Panc1 (cell line): ENCODE data around the gene ITGB6.

Experiments used
- CTCF ChIP-seq: fragments of 450-650 bp; IDR thresholded peaks from 2 replicates; pipeline ENCODE4 v1.5.1; 2017; ENCODE audit warnings: mild to moderate bottlenecking
- REST ChIP-seq, 2 experiments: IDR thresholded peaks; 2 replicates each; pipeline ENCODE4 v1.6.1; 2011 to 2012; ENCODE audit warnings: low read depth in 2 of 2, control low read depth in 1 of 2, low read length in 1 of 2, mild to moderate bottlenecking in 1 of 2, moderate library complexity in 1 of 2; ENCODE audit not compliant: insufficient read depth in 1 of 2

GRCh38 chr2:160075171-160075570 is 124.9 kb downstream of the ITGB6 start:
- no peak for TF ChIP-seq CTCF
- no peak for TF ChIP-seq REST (IDR thresholded peaks at IDR 0.05; ENCODE audit: insufficient read depth in 1 of 2, low read depth in 2 of 2, low read length in 1 of 2)
